GM12878 (cell line): ENCODE results near the gene LIMA1.
"Not testable (repeated sequence)": the region's sequence is repeated elsewhere in the genome, so short reads cannot be mapped to it uniquely, and the experiment has no call there.

ENCODE experiments used
- CBFB ChIP-seq: IDR thresholded peaks from 2 replicates; pipeline ENCODE4 v1.6.1; 2016; ENCODE audit warnings: antibody characterized with exemption, low read depth
- EGR1 ChIP-seq, 2 experiments: IDR thresholded peaks; 1 replicate in 1 of 2; 2 replicates in 1 of 2; pipeline ENCODE4 v1.6.1; 2011 to 2012; ENCODE audit warnings: low read depth in 2 of 2, low read length in 2 of 2, borderline replicate concordance in 1 of 2, mild to moderate bottlenecking in 1 of 2, moderate library complexity in 1 of 2
- EZH2 ChIP-seq: IDR thresholded peaks from 2 replicates; pipeline ENCODE4 v1.6.1; 2012; ENCODE audit warnings: low read depth, mild to moderate bottlenecking, control low read depth, inconsistent platforms, low read length, borderline replicate concordance; ENCODE audit not compliant: control insufficient read depth
- HCFC1 ChIP-seq: fragments of 150-350 bp; IDR thresholded peaks from 2 replicates; pipeline ENCODE4 v1.6.1; 2014; ENCODE audit warnings: low read length
- MXI1 ChIP-seq: fragments of 150-350 bp; IDR thresholded peaks from 2 replicates; pipeline ENCODE4 v1.6.1; 2011; ENCODE audit warnings: low read depth, mild to moderate bottlenecking, inconsistent platforms, low read length, improper control_type of control experiment
- MYC ChIP-seq: IDR thresholded peaks from 2 replicates; pipeline ENCODE4 v1.6.1; 2011; ENCODE audit warnings: mild to moderate bottlenecking, low read length, moderate library complexity, inconsistent platforms; ENCODE audit not compliant: insufficient read depth, insufficient replicate concordance, insufficient read length, severe bottlenecking
- RAD21 ChIP-seq: IDR thresholded peaks from 2 replicates; pipeline ENCODE4 v1.6.1; 2011; ENCODE audit warnings: mild to moderate bottlenecking, low read depth, low read length, moderate library complexity; ENCODE audit not compliant: insufficient read depth
- SP1 ChIP-seq: IDR thresholded peaks from one replicate; pipeline ENCODE4 v1.6.1; 2011; ENCODE audit warnings: low read depth, low read length
- YY1 ChIP-seq: IDR thresholded peaks from 2 replicates; pipeline ENCODE4 v1.6.1; 2011; ENCODE audit warnings: low read depth, mild to moderate bottlenecking, low read length
- TF ChIP-seq, protein P1 (sequence below), 3 experiments: IDR thresholded peaks in 2 of 3; conservative IDR thresholded peaks in 1 of 3; 2 replicates each; pipeline ENCODE4 v1.5.1; 2011; ENCODE audit warnings: low read depth in 3 of 3, low read length in 3 of 3, mild to moderate bottlenecking in 3 of 3, control low read depth in 2 of 3, moderate library complexity in 2 of 3, inconsistent platforms in 1 of 3, mixed read lengths in 1 of 3; ENCODE audit not compliant: control insufficient read depth in 2 of 3, insufficient read depth in 1 of 3; ENCODE audit errors: extremely low read depth in 1 of 3
- TF ChIP-seq, protein P2 (sequence below): IDR thresholded peaks from 2 replicates; pipeline ENCODE4 v1.6.1; 2012; ENCODE audit warnings: improper control_type of control experiment, low read depth, low read length; ENCODE audit not compliant: insufficient replicate concordance

DNA sequence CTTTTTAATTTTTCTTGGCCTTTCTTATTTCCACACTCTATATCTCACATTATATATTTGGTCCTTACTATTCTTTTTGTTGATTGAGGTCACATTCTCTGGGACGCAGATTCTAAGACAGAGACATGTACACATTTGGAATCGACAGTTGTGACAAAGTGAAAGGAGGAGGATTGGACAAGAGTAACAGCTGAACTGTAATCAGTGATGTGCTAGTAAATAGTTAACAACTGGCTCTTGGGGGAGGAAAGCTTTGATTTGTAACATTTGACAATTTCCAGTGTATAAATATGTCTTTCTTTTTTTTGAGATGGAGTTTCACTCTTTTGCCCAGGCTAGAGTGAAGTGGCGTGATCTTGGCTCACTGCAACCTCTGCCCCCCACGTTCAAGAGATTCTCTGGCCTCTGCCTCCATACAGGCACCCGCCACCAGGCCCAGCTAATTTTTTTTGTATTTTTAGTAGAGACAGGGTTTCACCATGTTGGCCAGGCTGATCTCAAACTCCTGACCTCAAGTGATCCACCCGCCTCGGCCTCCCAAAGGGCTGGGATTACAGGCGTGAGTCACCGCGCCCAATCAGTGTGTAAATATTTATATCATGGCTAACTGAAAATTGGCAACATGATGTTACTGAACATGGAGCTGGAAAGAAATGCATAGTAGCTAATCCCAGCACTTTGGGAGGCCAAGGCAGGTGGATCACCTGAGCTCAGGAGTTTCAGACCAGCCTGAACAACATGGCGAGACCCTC, 28.7 kb upstream of the LIMA1 start:
- not testable (repeated sequence) for TF ChIP-seq EGR1 (IDR thresholded peaks at IDR 0.05; ENCODE audit: borderline replicate concordance in 1 of 2, low read depth in 2 of 2, low read length in 2 of 2); RAD21; SP1; MYC; CBFB; EZH2; MXI1; HCFC1; YY1
- TF ChIP-seq, protein P1, sequence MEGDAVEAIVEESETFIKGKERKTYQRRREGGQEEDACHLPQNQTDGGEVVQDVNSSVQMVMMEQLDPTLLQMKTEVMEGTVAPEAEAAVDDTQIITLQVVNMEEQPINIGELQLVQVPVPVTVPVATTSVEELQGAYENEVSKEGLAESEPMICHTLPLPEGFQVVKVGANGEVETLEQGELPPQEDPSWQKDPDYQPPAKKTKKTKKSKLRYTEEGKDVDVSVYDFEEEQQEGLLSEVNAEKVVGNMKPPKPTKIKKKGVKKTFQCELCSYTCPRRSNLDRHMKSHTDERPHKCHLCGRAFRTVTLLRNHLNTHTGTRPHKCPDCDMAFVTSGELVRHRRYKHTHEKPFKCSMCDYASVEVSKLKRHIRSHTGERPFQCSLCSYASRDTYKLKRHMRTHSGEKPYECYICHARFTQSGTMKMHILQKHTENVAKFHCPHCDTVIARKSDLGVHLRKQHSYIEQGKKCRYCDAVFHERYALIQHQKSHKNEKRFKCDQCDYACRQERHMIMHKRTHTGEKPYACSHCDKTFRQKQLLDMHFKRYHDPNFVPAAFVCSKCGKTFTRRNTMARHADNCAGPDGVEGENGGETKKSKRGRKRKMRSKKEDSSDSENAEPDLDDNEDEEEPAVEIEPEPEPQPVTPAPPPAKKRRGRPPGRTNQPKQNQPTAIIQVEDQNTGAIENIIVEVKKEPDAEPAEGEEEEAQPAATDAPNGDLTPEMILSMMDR (IDR thresholded peaks at IDR 0.05 in 2 of 3, conservative IDR thresholded peaks at IDR 0.05 in 1 of 3; ENCODE audit: control insufficient read depth in 2 of 3, extremely low read depth in 1 of 3, insufficient read depth in 1 of 3, low read depth in 3 of 3, low read length in 3 of 3): not testable (repeated sequence)
- TF ChIP-seq, protein P2, sequence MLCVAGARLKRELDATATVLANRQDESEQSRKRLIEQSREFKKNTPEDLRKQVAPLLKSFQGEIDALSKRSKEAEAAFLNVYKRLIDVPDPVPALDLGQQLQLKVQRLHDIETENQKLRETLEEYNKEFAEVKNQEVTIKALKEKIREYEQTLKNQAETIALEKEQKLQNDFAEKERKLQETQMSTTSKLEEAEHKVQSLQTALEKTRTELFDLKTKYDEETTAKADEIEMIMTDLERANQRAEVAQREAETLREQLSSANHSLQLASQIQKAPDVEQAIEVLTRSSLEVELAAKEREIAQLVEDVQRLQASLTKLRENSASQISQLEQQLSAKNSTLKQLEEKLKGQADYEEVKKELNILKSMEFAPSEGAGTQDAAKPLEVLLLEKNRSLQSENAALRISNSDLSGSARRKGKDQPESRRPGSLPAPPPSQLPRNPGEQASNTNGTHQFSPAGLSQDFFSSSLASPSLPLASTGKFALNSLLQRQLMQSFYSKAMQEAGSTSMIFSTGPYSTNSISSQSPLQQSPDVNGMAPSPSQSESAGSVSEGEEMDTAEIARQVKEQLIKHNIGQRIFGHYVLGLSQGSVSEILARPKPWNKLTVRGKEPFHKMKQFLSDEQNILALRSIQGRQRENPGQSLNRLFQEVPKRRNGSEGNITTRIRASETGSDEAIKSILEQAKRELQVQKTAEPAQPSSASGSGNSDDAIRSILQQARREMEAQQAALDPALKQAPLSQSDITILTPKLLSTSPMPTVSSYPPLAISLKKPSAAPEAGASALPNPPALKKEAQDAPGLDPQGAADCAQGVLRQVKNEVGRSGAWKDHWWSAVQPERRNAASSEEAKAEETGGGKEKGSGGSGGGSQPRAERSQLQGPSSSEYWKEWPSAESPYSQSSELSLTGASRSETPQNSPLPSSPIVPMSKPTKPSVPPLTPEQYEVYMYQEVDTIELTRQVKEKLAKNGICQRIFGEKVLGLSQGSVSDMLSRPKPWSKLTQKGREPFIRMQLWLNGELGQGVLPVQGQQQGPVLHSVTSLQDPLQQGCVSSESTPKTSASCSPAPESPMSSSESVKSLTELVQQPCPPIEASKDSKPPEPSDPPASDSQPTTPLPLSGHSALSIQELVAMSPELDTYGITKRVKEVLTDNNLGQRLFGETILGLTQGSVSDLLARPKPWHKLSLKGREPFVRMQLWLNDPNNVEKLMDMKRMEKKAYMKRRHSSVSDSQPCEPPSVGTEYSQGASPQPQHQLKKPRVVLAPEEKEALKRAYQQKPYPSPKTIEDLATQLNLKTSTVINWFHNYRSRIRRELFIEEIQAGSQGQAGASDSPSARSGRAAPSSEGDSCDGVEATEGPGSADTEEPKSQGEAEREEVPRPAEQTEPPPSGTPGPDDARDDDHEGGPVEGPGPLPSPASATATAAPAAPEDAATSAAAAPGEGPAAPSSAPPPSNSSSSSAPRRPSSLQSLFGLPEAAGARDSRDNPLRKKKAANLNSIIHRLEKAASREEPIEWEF: not testable (repeated sequence)
